ENCODE measurements around the gene ZNF318.

DNA sequence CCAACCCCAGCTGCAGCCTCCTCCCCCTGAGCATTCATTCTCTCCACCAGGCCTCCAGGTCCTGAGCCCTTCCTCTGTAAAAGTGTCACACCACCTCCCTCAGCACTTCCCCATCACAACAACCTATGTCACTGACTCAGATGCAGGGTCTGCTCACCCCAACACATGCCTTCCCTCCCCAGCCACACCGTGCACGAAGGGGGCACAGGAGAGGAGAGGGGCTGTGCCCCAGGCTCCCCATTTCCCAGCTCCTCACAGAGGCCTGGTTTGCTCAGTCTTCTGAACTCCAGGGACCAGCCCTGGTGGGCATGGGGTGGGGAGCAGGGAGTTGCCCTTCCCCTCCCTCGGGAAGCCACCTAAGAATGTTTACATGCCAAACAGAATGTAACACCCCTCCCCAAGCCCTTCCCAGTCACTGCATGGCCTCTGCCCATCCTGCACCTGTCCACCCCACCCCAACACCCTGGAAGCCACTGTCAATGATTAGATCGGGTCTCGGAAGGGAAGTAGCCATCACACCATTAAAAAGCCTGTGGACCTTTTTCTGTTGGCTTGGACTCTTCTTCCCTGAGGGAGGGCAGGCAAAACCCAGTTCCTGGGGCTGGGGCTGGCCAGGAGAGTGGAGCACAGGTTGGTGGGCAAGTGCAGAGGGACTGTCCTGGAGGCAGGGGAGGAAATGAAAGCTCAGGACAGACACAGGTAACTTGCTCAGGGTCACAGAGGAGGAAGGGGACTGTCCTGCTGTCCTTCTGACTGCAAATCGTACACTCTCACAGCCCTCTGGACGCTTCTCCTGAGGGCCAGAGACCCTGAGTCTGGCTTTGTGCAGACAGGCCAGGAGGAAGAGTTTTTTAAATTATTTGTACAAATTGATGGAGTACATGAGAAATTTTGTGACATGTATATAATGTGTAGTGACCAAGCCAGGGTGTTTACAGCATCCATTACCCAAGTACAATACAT is 81.4 kb downstream of the ZNF318 start:
- TF ChIP-seq, protein P1, sequence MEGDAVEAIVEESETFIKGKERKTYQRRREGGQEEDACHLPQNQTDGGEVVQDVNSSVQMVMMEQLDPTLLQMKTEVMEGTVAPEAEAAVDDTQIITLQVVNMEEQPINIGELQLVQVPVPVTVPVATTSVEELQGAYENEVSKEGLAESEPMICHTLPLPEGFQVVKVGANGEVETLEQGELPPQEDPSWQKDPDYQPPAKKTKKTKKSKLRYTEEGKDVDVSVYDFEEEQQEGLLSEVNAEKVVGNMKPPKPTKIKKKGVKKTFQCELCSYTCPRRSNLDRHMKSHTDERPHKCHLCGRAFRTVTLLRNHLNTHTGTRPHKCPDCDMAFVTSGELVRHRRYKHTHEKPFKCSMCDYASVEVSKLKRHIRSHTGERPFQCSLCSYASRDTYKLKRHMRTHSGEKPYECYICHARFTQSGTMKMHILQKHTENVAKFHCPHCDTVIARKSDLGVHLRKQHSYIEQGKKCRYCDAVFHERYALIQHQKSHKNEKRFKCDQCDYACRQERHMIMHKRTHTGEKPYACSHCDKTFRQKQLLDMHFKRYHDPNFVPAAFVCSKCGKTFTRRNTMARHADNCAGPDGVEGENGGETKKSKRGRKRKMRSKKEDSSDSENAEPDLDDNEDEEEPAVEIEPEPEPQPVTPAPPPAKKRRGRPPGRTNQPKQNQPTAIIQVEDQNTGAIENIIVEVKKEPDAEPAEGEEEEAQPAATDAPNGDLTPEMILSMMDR (optimal IDR thresholded peaks at IDR 0.05 in 1 of 3, IDR thresholded peaks at IDR 0.05 in 1 of 3, conservative IDR thresholded peaks at IDR 0.05 in 1 of 3; ENCODE audit: extremely low read depth in 1 of 3, insufficient read depth in 2 of 3, low read length in 3 of 3): no peak
- TF ChIP-seq EZH2 (IDR thresholded peaks at IDR 0.05; ENCODE audit: low read length): no peak

Measured in keratinocyte (primary cell).